Fibroblast of the aortic adventitia (primary cell): ENCODE data around the gene CYTIP. TPM values are rescaled to one million over a fixed set of nuclear protein-coding genes. Genes with fewer than 3 reads are reported as not detected.
"Not testable (repeated sequence)": the region's sequence is repeated elsewhere in the genome, so short reads cannot be mapped to it uniquely, and the experiment has no call there.

ENCODE experiments used
- DNase-seq: peaks from one replicate; pipeline ENCODE4 v3.0.0-alpha.2; 2010; ENCODE audit warnings: low read depth
- H3K4me3 ChIP-seq: 2 replicates; pipeline ENCODE4 v1.5.1; 2011; ENCODE audit warnings: low read depth, mild to moderate bottlenecking, control low read depth, low read length, moderate library complexity
- total RNA-seq: library from RNA; depleted of rRNA; stranded (reverse); fragments of >200 nt; gene quantifications from 2 replicates; pipeline ENCODE4 v1.2.3, GENCODE V29; 2012; ENCODE audit warnings: low replicate concordance
- TF ChIP-seq, protein P1 (sequence below): IDR thresholded peaks from 2 replicates; pipeline ENCODE4 v1.5.1; 2011; ENCODE audit warnings: mild to moderate bottlenecking, low read length, control low read depth, inconsistent platforms; ENCODE audit not compliant: insufficient read depth

The CYTIP gene
- total RNA-seq, 1 donor, result 1.4 TPM

DNA sequence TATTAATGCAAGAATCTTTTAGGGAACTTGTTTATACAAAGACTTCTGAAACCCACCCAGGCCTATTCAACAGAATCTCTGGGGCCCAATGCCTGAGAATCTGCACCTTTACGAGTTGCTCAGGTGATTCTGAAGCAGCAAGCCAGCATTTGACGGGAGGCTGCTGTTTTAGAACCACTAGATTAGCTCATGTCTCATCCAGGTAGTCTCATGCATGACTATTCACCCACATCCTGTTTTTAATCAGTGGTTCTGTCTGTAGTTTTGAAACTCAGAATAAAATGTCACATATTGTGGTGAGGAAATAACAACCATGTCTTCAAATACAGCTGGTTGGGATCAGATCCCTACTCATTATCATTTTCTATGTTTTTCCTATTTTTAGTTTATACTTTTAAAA, 39.5 kb downstream of the CYTIP start:
- TF ChIP-seq, protein P1, sequence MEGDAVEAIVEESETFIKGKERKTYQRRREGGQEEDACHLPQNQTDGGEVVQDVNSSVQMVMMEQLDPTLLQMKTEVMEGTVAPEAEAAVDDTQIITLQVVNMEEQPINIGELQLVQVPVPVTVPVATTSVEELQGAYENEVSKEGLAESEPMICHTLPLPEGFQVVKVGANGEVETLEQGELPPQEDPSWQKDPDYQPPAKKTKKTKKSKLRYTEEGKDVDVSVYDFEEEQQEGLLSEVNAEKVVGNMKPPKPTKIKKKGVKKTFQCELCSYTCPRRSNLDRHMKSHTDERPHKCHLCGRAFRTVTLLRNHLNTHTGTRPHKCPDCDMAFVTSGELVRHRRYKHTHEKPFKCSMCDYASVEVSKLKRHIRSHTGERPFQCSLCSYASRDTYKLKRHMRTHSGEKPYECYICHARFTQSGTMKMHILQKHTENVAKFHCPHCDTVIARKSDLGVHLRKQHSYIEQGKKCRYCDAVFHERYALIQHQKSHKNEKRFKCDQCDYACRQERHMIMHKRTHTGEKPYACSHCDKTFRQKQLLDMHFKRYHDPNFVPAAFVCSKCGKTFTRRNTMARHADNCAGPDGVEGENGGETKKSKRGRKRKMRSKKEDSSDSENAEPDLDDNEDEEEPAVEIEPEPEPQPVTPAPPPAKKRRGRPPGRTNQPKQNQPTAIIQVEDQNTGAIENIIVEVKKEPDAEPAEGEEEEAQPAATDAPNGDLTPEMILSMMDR, result no peak
- no peak for DNase-seq
- H3K4me3 ChIP-seq, result no peak overlapping the region

DNA sequence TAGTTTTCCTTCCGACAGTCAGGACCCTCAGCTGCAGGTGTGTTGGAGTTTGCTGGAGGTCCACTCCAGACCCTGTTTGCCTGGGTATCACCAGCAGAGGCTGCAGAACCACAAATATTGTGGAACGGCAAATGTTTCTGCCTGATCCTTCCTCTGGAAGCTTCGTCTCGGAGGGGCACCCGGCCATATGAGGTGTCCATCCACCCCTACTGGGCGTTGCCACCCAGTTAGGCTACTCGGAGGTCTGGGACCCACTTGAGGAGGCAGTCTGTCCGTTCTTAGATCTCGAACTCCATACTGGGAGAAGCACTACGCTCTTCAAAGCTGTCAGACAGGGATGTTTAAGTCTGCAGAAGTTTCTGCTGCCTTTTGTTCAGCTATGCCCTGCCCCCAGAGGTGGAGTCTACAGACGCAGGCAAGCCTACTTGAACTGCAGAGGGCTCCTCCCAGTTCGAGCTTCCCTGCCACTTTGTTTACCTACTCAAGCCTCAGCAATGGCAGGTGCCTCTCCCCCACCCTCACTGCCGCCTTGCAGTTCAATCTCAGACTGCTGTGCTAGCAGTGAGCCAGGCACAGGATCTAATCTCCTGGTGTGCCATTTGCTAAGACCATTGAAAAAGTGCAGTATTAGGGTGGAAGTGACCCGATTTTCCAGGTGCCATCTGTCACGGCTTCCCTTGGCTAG, 40.9 kb downstream of the CYTIP start:
- not testable (repeated sequence) for H3K4me3 ChIP-seq, DNase-seq

GRCh38 chr2:157395811-157396210, 48.1 kb downstream of the CYTIP start:
- TF ChIP-seq, protein P1, result no peak
- no peak for DNase-seq
- H3K4me3 ChIP-seq, result no peak overlapping the region

DNA sequence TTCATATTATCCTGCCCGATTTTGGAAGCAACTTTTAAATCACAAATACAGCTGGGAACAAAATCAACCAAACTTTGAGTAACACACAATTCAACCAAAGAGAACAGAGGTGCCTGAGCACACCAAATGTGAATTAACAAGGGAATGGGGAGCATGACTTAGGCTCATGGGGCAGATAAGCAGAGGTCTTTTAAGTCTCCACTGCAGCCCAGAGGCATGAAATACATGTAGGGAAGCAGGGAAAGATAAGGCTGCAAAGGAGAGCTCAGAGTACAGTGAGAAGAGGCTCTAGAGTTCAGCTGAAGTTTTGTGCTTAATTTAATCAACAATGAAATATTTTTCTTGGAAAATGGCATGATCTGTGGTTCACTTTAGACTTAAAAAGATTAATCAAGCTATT, 49.0 kb downstream of the CYTIP start:
- TF ChIP-seq, protein P1, result no peak
- DNase-seq, result peak; percentile 15
- no peak overlapping the region for H3K4me3 ChIP-seq

DNA sequence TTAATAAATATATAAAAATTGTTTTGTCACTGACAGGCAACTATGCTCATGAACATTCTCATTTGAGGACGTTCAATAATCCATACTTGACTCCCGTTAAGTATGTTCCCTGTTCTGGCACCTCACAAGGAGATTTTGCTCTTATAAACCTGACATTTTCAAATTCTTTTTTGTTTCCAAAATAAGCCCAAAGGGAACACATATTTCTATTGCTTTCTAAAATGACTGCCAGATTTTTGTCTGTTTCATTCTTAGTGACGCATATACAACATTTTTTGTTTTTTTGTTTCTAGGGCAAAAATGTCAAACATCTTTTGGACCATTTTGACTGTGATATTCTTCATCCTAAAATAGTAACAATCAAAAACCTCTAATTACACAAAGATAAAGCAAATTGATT, 50.5 kb downstream of the CYTIP start:
- no peak for DNase-seq
- no peak overlapping the region for H3K4me3 ChIP-seq
- TF ChIP-seq, protein P1, result no peak

- TF ChIP-seq, protein P1, result no peak
- no peak overlapping the region for H3K4me3 ChIP-seq
- DNase-seq, result no peak
Measured at GRCh38 chr2:157388827-157389226, 55.1 kb downstream of the CYTIP start.

- no peak for DNase-seq
- H3K4me3 ChIP-seq, result no peak overlapping the region
- TF ChIP-seq, protein P1, result no peak
Measured at GRCh38 chr2:157386747-157387146, 57.1 kb downstream of the CYTIP start.
